HepG2 (cell line): ENCODE results near the gene FOXS1. TPM values are rescaled to one million over a fixed set of nuclear protein-coding genes. Genes with fewer than 3 reads are reported as not detected.

ENCODE experiments used
- AKAP8 ChIP-seq: sonication (generic); formaldehyde crosslinking; IDR thresholded peaks from 2 replicates; pipeline ENCODE4 v1.5.1; 2020; ENCODE audit warnings: mild to moderate bottlenecking, missing genetic modification reagents
- BHLHE40 ChIP-seq: IDR thresholded peaks from 2 replicates; pipeline ENCODE4 v1.6.1; 2011; ENCODE audit warnings: low read length, improper control_type of control experiment
- DPF2 ChIP-seq: sonication (generic); formaldehyde crosslinking; IDR thresholded peaks from 2 replicates; pipeline ENCODE4 v1.4.0; 2020; ENCODE audit warnings: mild to moderate bottlenecking, low read depth, missing genetic modification reagents, borderline replicate concordance
- GATAD2A ChIP-seq: IDR thresholded peaks from 2 replicates; pipeline ENCODE4 v1.6.1; 2016
- NR2C2 ChIP-seq: sonication (generic); formaldehyde crosslinking; IDR thresholded peaks from 2 replicates; pipeline ENCODE4 v1.4.0; 2020; ENCODE audit warnings: missing genetic modification reagents, mild to moderate bottlenecking, moderate library complexity, borderline replicate concordance
- PAF1 ChIP-seq: IDR thresholded peaks from 2 replicates; pipeline ENCODE4 v1.6.1; 2016; ENCODE audit warnings: missing genetic modification reagents, missing compliant biosample characterization
- SALL1 ChIP-seq: sonication (generic); formaldehyde crosslinking; IDR thresholded peaks from 2 replicates; pipeline ENCODE4 v1.8.0; 2022; ENCODE audit warnings: mild to moderate bottlenecking, missing genetic modification reagents
- STAT5B ChIP-seq: sonication (generic); formaldehyde crosslinking; IDR thresholded peaks from 2 replicates; pipeline ENCODE4 v1.4.0; 2020; ENCODE audit warnings: missing genetic modification reagents
- TBL1XR1 ChIP-seq: fragments of 150-350 bp; IDR thresholded peaks from 2 replicates; pipeline ENCODE4 v1.6.1; 2014; ENCODE audit warnings: borderline replicate concordance, low read length; ENCODE audit not compliant: partially characterized antibody
- TOE1 ChIP-seq: sonication (generic); formaldehyde crosslinking; IDR thresholded peaks from 2 replicates; pipeline ENCODE4 v1.4.0; 2020; ENCODE audit warnings: mild to moderate bottlenecking, missing genetic modification reagents
- ZFP82 ChIP-seq: sonication (generic); formaldehyde crosslinking; IDR thresholded peaks from 2 replicates; pipeline ENCODE4 v1.5.1; 2020; ENCODE audit warnings: mild to moderate bottlenecking, missing genetic modification reagents, borderline replicate concordance
- ZKSCAN8 ChIP-seq: IDR thresholded peaks from 2 replicates; pipeline ENCODE4 v1.6.1; 2016; ENCODE audit warnings: borderline replicate concordance, missing genetic modification reagents, missing compliant biosample characterization
- ZNF12 ChIP-seq: sonication (generic); formaldehyde crosslinking; IDR thresholded peaks from 2 replicates; pipeline ENCODE4 v1.5.0; 2020; ENCODE audit warnings: missing genetic modification reagents
- ZNF30 ChIP-seq: sonication (generic); formaldehyde crosslinking; IDR thresholded peaks from 2 replicates; pipeline ENCODE4 v1.5.0; 2020; ENCODE audit warnings: mild to moderate bottlenecking, missing genetic modification reagents
- ZNF501 ChIP-seq: sonication (generic); formaldehyde crosslinking; IDR thresholded peaks from 2 replicates; pipeline ENCODE4 v1.5.1; 2020; ENCODE audit warnings: mild to moderate bottlenecking, moderate library complexity, missing genetic modification reagents
- ZNF678 ChIP-seq: sonication (generic); formaldehyde crosslinking; IDR thresholded peaks from 2 replicates; pipeline ENCODE4 v1.4.0; 2020; ENCODE audit warnings: mild to moderate bottlenecking, missing genetic modification reagents
- polyA plus RNA-seq, 8 experiments: library from polyadenylated mRNA; depleted of rRNA in 3 of 8; stranded (reverse) in 7 of 8; unstranded in 1 of 8; fragments of >200 nt; fragmentation: Illumina TruSeq in 4 of 8; extraction: Trizol in 4 of 8; gene quantifications; 2 replicates each; pipeline versions ENCODE4 v1.2.1 to v1.2.3, GENCODE V29; 2011 to 2016; ENCODE audit warnings: low read depth in 4 of 8, missing spikeins in 1 of 8, mixed read lengths in 1 of 8; ENCODE audit not compliant: insufficient read depth in 1 of 8
- total RNA-seq, 5 experiments: library from RNA; depleted of rRNA; stranded (reverse); fragments of >200 nt; fragmentation: Illumina TruSeq; extraction: Trizol; gene quantifications; 2 replicates each; pipeline ENCODE4 v1.2.3, GENCODE V29; 2016; ENCODE audit warnings: low read depth in 1 of 5
- TF ChIP-seq, protein P1 (sequence below): sonication (generic); formaldehyde crosslinking; IDR thresholded peaks from 2 replicates; pipeline ENCODE4 v1.5.0; 2020; ENCODE audit warnings: mild to moderate bottlenecking, missing genetic modification reagents
- TF ChIP-seq, protein P2 (sequence below): sonication (generic); formaldehyde crosslinking; IDR thresholded peaks from 2 replicates; pipeline ENCODE4 v1.5.0; 2020; ENCODE audit warnings: missing genetic modification reagents
- TF ChIP-seq, protein P3 (sequence below): sonication (generic); formaldehyde crosslinking; IDR thresholded peaks from 2 replicates; pipeline ENCODE4 v1.4.0; 2020; ENCODE audit warnings: missing genetic modification reagents
- TF ChIP-seq, protein P4 (sequence below): sonication (generic); formaldehyde crosslinking; IDR thresholded peaks from 2 replicates; pipeline ENCODE4 v1.4.0; 2020; ENCODE audit warnings: mild to moderate bottlenecking, missing genetic modification reagents
- TF ChIP-seq, protein P5 (sequence below): sonication (generic); formaldehyde crosslinking; IDR thresholded peaks from 2 replicates; pipeline ENCODE4 v1.4.0; 2020; ENCODE audit warnings: low read depth, missing genetic modification reagents

FOXS1 gene
- total and polyA plus RNA-seq, 2 of the 13 experiments (the other 11 are each of a cell fraction or from before 2014, with no cell fraction given) = not detected

DNA sequence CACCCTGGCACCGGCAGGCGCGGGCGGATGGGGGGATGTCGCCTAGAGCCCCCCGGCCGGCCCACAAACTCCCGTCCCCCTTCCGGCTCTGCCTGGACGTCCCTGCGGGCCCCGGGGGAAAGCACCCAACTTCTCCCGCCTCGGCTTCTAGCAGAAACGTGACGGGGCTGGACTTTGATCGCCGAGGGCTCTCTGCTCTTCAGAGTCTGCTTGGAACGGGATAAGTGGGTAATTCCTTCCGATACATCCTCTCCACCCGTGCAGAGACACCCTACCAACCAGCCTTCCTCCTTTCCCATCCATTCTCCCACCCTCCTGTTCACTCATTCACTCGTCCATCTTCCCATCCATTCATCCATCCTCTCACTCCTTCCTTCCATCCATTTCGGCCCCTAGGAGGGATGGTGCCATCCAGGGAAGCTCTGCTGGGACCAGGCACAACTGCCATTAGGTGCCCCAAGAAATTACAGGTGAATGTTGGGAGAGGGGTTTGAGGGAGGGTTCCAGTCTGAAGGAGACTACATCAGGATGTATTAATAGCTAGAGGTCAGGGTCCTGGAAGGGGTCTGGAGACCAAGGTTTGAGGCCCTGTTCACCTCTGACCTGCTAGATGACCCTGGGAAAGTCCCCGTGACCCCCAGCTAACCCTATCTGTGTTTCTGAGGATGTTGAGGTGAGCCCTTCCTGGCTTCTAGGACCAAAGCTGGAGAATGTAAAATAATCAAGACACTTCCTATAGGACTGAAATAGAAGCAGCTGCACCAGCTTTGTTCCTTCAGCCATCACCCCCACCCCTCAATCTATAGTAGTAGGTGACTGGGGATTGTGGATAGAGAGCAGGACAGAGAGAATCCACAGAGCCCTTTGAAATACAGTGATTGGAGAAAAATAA lies 25.6 kb upstream of the FOXS1 start (continued):
- TF ChIP-seq, protein P1, sequence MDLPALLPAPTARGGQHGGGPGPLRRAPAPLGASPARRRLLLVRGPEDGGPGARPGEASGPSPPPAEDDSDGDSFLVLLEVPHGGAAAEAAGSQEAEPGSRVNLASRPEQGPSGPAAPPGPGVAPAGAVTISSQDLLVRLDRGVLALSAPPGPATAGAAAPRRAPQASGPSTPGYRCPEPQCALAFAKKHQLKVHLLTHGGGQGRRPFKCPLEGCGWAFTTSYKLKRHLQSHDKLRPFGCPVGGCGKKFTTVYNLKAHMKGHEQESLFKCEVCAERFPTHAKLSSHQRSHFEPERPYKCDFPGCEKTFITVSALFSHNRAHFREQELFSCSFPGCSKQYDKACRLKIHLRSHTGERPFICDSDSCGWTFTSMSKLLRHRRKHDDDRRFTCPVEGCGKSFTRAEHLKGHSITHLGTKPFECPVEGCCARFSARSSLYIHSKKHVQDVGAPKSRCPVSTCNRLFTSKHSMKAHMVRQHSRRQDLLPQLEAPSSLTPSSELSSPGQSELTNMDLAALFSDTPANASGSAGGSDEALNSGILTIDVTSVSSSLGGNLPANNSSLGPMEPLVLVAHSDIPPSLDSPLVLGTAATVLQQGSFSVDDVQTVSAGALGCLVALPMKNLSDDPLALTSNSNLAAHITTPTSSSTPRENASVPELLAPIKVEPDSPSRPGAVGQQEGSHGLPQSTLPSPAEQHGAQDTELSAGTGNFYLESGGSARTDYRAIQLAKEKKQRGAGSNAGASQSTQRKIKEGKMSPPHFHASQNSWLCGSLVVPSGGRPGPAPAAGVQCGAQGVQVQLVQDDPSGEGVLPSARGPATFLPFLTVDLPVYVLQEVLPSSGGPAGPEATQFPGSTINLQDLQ = no peak
- TF ChIP-seq TOE1 (CRISPR knock-in tag) (no peak), BHLHE40 (peak; percentile 94), GATAD2A (CRISPR knock-in tag) (no peak), TBL1XR1 (no peak), ZNF30 (CRISPR knock-in tag) (no peak), NR2C2 (peak; percentile 27; the same call in 1 of the 2 replicates), STAT5B (CRISPR knock-in tag) (no peak), ZKSCAN8 (no peak), SALL1 (CRISPR knock-in tag) (peak; percentile 28; the same call in 1 of the 2 replicates), DPF2 (CRISPR knock-in tag) (0 out of 2 replicates have a peak, but pooled peaks have one; percentile 4), PAF1 (CRISPR knock-in tag) (no peak), ZNF12 (CRISPR knock-in tag) (no peak; the same call in 1 of the 2 replicates), ZFP82 (CRISPR knock-in tag) (no peak), ZNF678 (CRISPR knock-in tag) (no peak), AKAP8 (CRISPR knock-in tag) (no peak), ZNF501 (0 out of 2 replicates have a peak, but pooled peaks have one; percentile 15)
- TF ChIP-seq, protein P2, sequence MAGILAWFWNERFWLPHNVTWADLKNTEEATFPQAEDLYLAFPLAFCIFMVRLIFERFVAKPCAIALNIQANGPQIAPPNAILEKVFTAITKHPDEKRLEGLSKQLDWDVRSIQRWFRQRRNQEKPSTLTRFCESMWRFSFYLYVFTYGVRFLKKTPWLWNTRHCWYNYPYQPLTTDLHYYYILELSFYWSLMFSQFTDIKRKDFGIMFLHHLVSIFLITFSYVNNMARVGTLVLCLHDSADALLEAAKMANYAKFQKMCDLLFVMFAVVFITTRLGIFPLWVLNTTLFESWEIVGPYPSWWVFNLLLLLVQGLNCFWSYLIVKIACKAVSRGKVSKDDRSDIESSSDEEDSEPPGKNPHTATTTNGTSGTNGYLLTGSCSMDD (CRISPR knock-in tag) = no peak
- TF ChIP-seq, protein P3, sequence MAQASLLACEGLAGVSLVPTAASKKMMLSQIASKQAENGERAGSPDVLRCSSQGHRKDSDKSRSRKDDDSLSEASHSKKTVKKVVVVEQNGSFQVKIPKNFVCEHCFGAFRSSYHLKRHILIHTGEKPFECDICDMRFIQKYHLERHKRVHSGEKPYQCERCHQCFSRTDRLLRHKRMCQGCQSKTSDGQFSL = no peak
- TF ChIP-seq, protein P4, sequence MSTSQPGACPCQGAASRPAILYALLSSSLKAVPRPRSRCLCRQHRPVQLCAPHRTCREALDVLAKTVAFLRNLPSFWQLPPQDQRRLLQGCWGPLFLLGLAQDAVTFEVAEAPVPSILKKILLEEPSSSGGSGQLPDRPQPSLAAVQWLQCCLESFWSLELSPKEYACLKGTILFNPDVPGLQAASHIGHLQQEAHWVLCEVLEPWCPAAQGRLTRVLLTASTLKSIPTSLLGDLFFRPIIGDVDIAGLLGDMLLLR (CRISPR knock-in tag) = no peak
- TF ChIP-seq, protein P5, sequence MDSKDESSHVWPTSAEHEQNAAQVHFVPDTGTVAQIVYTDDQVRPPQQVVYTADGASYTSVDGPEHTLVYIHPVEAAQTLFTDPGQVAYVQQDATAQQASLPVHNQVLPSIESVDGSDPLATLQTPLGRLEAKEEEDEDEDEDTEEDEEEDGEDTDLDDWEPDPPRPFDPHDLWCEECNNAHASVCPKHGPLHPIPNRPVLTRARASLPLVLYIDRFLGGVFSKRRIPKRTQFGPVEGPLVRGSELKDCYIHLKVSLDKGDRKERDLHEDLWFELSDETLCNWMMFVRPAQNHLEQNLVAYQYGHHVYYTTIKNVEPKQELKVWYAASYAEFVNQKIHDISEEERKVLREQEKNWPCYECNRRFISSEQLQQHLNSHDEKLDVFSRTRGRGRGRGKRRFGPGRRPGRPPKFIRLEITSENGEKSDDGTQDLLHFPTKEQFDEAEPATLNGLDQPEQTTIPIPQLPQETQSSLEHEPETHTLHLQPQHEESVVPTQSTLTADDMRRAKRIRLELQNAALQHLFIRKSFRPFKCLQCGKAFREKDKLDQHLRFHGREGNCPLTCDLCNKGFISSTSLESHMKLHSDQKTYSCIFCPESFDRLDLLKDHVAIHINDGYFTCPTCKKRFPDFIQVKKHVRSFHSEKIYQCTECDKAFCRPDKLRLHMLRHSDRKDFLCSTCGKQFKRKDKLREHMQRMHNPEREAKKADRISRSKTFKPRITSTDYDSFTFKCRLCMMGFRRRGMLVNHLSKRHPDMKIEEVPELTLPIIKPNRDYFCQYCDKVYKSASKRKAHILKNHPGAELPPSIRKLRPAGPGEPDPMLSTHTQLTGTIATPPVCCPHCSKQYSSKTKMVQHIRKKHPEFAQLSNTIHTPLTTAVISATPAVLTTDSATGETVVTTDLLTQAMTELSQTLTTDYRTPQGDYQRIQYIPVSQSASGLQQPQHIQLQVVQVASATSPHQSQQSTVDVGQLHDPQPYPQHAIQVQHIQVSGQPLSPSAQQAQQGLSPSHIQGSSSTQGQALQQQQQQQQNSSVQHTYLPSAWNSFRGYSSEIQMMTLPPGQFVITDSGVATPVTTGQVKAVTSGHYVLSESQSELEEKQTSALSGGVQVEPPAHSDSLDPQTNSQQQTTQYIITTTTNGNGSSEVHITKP = peak; percentile 40; the same call in 1 of the 2 replicates
